HG02943 (cell line): ENCODE data around the gene AGPAT3.

ENCODE experiments used
- ATAC-seq: cut with Tn5 transposase; IDR thresholded peaks from one replicate; pipeline ENCODE4 v1.9.1; 2021; ENCODE audit warnings: mild to moderate bottlenecking, low read depth, moderate library complexity; ENCODE audit not compliant: unreplicated experiment

The AGPAT3 gene

GRCh38 chr21:43919871-43920801 is 55.1 kb downstream of the AGPAT3 start:
- ATAC-seq = no peak

GRCh38 chr21:43921571-43921978 is 56.6 kb downstream of the AGPAT3 start:
- ATAC-seq = no peak

- no peak for ATAC-seq
Observed at GRCh38 chr21:43921979-43922945, 57.2 kb downstream of the AGPAT3 start.

- ATAC-seq = no peak
Observed at GRCh38 chr21:43922949-43923348, 57.9 kb downstream of the AGPAT3 start.

- ATAC-seq = no peak
Observed at GRCh38 chr21:43923391-43923790, 58.4 kb downstream of the AGPAT3 start.

- ATAC-seq = no peak
Observed at GRCh38 chr21:43924421-43925095, 59.5 kb downstream of the AGPAT3 start.

- no peak for ATAC-seq
Observed at GRCh38 chr21:43925096-43925481, 60.1 kb downstream of the AGPAT3 start.

- no peak for ATAC-seq
Observed at GRCh38 chr21:43925609-43926008, 60.6 kb downstream of the AGPAT3 start.

- ATAC-seq = no peak
Observed at GRCh38 chr21:43926196-43926595, 61.2 kb downstream of the AGPAT3 start.

GRCh38 chr21:43927591-43928221 is 62.7 kb downstream of the AGPAT3 start:
- no peak for ATAC-seq

- ATAC-seq = no peak
Observed at GRCh38 chr21:43928222-43929125, 63.5 kb downstream of the AGPAT3 start.

- no peak for ATAC-seq
Observed at GRCh38 chr21:43929217-43929971, 64.4 kb downstream of the AGPAT3 start.

GRCh38 chr21:43930074-43930847 is 65.2 kb downstream of the AGPAT3 start:
- no peak for ATAC-seq

GRCh38 chr21:43930848-43931375 is 65.9 kb downstream of the AGPAT3 start:
- ATAC-seq = no peak

- no peak for ATAC-seq
Observed at GRCh38 chr21:43931489-43931888, 66.5 kb downstream of the AGPAT3 start.

- no peak for ATAC-seq
Observed at GRCh38 chr21:43932005-43932404, 67.0 kb downstream of the AGPAT3 start.

GRCh38 chr21:43933199-43933598 is 68.2 kb downstream of the AGPAT3 start:
- ATAC-seq = no peak
